ENCODE data around the gene HS3ST1. TPM values are rescaled to one million over a fixed set of nuclear protein-coding genes. Genes with fewer than 3 reads are reported as not detected.

HS3ST1 gene
- total RNA-seq, 1 experiment from 2014 or later: 12.3 TPM

GRCh38 chr4:11348449-11349088 lies 80.1 kb downstream of the HS3ST1 start:
- no peaks in the 10 kb centered on the region for H3K79me2 ChIP-seq (ENCODE audit: low read depth)
- H3K4me3 ChIP-seq: no peak overlapping the region
- no peak overlapping the region for H2AFZ ChIP-seq
- no peaks in the 10 kb centered on the region for H3K9me3 ChIP-seq (ENCODE audit: insufficient read depth, low read depth)
- no peaks in the 10 kb centered on the region for H3F3A ChIP-seq (ENCODE audit: insufficient read depth, low read depth)
- H3K4me1 ChIP-seq (replicated peaks; ENCODE audit: insufficient read depth): no peaks in the 10 kb centered on the region
- H3K27ac ChIP-seq: no peak overlapping the region
- no peak for DNase-seq
- TF ChIP-seq EZH2 (IDR thresholded peaks at IDR 0.05; ENCODE audit: low read depth) (no peak), CTCF (conservative IDR thresholded peaks at IDR 0.05) (no peak)
- H3K9me2 ChIP-seq (ENCODE audit: insufficient read depth): no peaks in the 10 kb centered on the region
- ChIA-PET POLR2A (ENCODE audit: unreplicated experiment) (no interaction called here), CTCF (interaction anchor here (0.6 kb wide), 1 partner anchor 371 kb away, joined by 4 read pairs; no protein-coding TSS in a partner anchor)
- no peaks in the 10 kb centered on the region for H3K36me3 ChIP-seq (ENCODE audit: low read depth)
- H3K4me2 ChIP-seq: no peak overlapping the region
- no TSS peak for BruUV-seq (replicated peaks)
- H4K20me1 ChIP-seq (ENCODE audit: insufficient read depth): no peaks in the 10 kb centered on the region
- intact Hi-C loops (cut with micrococcal nuclease; ENCODE audit: unreplicated experiment): no loop called here
- H3K27me3 ChIP-seq (ENCODE audit: insufficient read depth, low read depth): no peaks in the 10 kb centered on the region

GRCh38 chr4:11344916-11345315 lies 83.8 kb downstream of the HS3ST1 start:
- CTCF ChIA-PET: no interaction called here
- H4K20me1 ChIP-seq (ENCODE audit: insufficient read depth): no peaks in the 10 kb centered on the region
- H3K27ac ChIP-seq: no peak overlapping the region
- no peak for DNase-seq
- H3K4me2 ChIP-seq: no peak overlapping the region
- no peak overlapping the region for H2AFZ ChIP-seq
- POLR2A ChIA-PET (ENCODE audit: unreplicated experiment): no interaction called here
- no peaks in the 10 kb centered on the region for H3K4me1 ChIP-seq (replicated peaks; ENCODE audit: insufficient read depth)
- no TSS peak for BruUV-seq (replicated peaks)
- H3K9me3 ChIP-seq (ENCODE audit: insufficient read depth, low read depth): no peaks in the 10 kb centered on the region
- no peak overlapping the region for H3K4me3 ChIP-seq
- no peaks in the 10 kb centered on the region for H3F3A ChIP-seq (ENCODE audit: insufficient read depth, low read depth)
- TF ChIP-seq EZH2 (IDR thresholded peaks at IDR 0.05; ENCODE audit: low read depth) (no peak), CTCF (conservative IDR thresholded peaks at IDR 0.05) (no peak)
- no peaks in the 10 kb centered on the region for H3K36me3 ChIP-seq (ENCODE audit: low read depth)
- H3K9me2 ChIP-seq (ENCODE audit: insufficient read depth): no peaks in the 10 kb centered on the region
- intact Hi-C loops (cut with micrococcal nuclease; ENCODE audit: unreplicated experiment): no loop called here
- H3K79me2 ChIP-seq (ENCODE audit: low read depth): no peaks in the 10 kb centered on the region
- no peaks in the 10 kb centered on the region for H3K27me3 ChIP-seq (ENCODE audit: insufficient read depth, low read depth)

GRCh38 chr4:11343536-11343935 lies 85.2 kb downstream of the HS3ST1 start:
- H3K4me3 ChIP-seq: no peak overlapping the region
- no peaks in the 10 kb centered on the region for H3K9me3 ChIP-seq (ENCODE audit: insufficient read depth, low read depth)
- no peaks in the 10 kb centered on the region for H3K79me2 ChIP-seq (ENCODE audit: low read depth)
- H2AFZ ChIP-seq: no peak overlapping the region
- BruUV-seq (replicated peaks): no TSS peak
- no peaks in the 10 kb centered on the region for H3K9me2 ChIP-seq (ENCODE audit: insufficient read depth)
- no peaks in the 10 kb centered on the region for H3F3A ChIP-seq (ENCODE audit: insufficient read depth, low read depth)
- TF ChIP-seq CTCF (conservative IDR thresholded peaks at IDR 0.05) (no peak), EZH2 (IDR thresholded peaks at IDR 0.05; ENCODE audit: low read depth) (no peak)
- H3K36me3 ChIP-seq (ENCODE audit: low read depth): no peaks in the 10 kb centered on the region
- H3K27me3 ChIP-seq (ENCODE audit: insufficient read depth, low read depth): no peaks in the 10 kb centered on the region
- H4K20me1 ChIP-seq (ENCODE audit: insufficient read depth): no peaks in the 10 kb centered on the region
- DNase-seq: no peak
- H3K4me2 ChIP-seq: no peak overlapping the region
- H3K4me1 ChIP-seq (replicated peaks; ENCODE audit: insufficient read depth): no peaks in the 10 kb centered on the region
- ChIA-PET POLR2A (ENCODE audit: unreplicated experiment) (no interaction called here), CTCF (no interaction called here)
- intact Hi-C loops (cut with micrococcal nuclease; ENCODE audit: unreplicated experiment): no loop called here
- no peak overlapping the region for H3K27ac ChIP-seq

Small RNA genes within 50 kb of the gene (microRNA-seq; reads per million reads assigned to microRNA genes)
- not detected for gene MIR572 (ENCODE audit: borderline number of aligned reads, borderline replicate concordance)
